HUES64 (cell line): ENCODE measurements around the gene NSUN7.

Experiments
- H3K27ac ChIP-seq: 2 replicates; pipeline ENCODE4 v1.7.0; 2013; ENCODE audit warnings: low read depth, low read length, inconsistent platforms
- H3K27me3 ChIP-seq: 2 replicates; pipeline ENCODE4 v1.6.1; 2013; ENCODE audit warnings: mild to moderate bottlenecking, low read length; ENCODE audit not compliant: insufficient read depth
- H3K36me3 ChIP-seq: 2 replicates; pipeline ENCODE4 v1.6.1; 2013; ENCODE audit warnings: mild to moderate bottlenecking, low read length; ENCODE audit not compliant: insufficient read depth
- H3K4me1 ChIP-seq: 2 replicates; pipeline ENCODE4 v1.6.1; 2013; ENCODE audit warnings: mild to moderate bottlenecking, low read length, moderate library complexity; ENCODE audit not compliant: insufficient read depth
- H3K4me3 ChIP-seq: 2 replicates; pipeline ENCODE4 v1.5.1; 2013; ENCODE audit warnings: mild to moderate bottlenecking, low read length, moderate library complexity
- H3K9ac ChIP-seq: 2 replicates; pipeline ENCODE4 v1.6.1; 2013; ENCODE audit warnings: mild to moderate bottlenecking, low read depth, low read length
- H3K9me3 ChIP-seq: 2 replicates; pipeline ENCODE4 v1.6.1; 2013; ENCODE audit warnings: low read depth, low read length; ENCODE audit not compliant: insufficient read depth
- WGBS: fragments of 150-250, 120-280 bp; methylation state at CpG from one replicate; pipeline ENCODE4 v1.1.7; 2013; ENCODE audit warnings: missing lambda C conversion rate; 5-methylcytosine and 5-hydroxymethylcytosine counted together

The NSUN7 gene

GRCh38 chr4:40848940-40849339, 99.2 kb downstream of the NSUN7 start:
- Histone ChIP-seq H3K9me3 (no peaks in the 10 kb centered on the region), H3K27ac (no peak overlapping the region), H3K4me1 (peaks cover 32% of the 10 kb centered on the region), H3K36me3 (peaks cover 12% of the 10 kb centered on the region), H3K9ac (no peak overlapping the region), H3K27me3 (no peaks in the 10 kb centered on the region), H3K4me3 (no peak overlapping the region)
- 85% methylated on average over 3 of the region's 3 CpGs for WGBS

- H3K4me3 ChIP-seq: no peak overlapping the region
- H3K9ac ChIP-seq: no peak overlapping the region
- no peaks in the 10 kb centered on the region for H3K27me3 ChIP-seq
- peaks cover 32% of the 10 kb centered on the region for H3K4me1 ChIP-seq
- H3K27ac ChIP-seq: no peak overlapping the region
- peaks cover 18% of the 10 kb centered on the region for H3K36me3 ChIP-seq
- WGBS: 95% methylated on average over 4 of the region's 4 CpGs
- H3K9me3 ChIP-seq: no peaks in the 10 kb centered on the region
Measured at GRCh38 chr4:40850496-40850895, 100.7 kb downstream of the NSUN7 start.

- no peaks in the 10 kb centered on the region for H3K9me3 ChIP-seq
- peak overlapping the region; percentile 62 for H3K27ac ChIP-seq
- H3K36me3 ChIP-seq: peaks cover 18% of the 10 kb centered on the region
- peak overlapping the region; percentile 84 for H3K4me3 ChIP-seq
- no peaks in the 10 kb centered on the region for H3K27me3 ChIP-seq
- peak overlapping the region; percentile 95 for H3K9ac ChIP-seq
- 4% methylated on average over 14 of the region's 16 CpGs for WGBS
- H3K4me1 ChIP-seq: peaks cover 6% of the 10 kb centered on the region; the same call in 1 of the 2 replicates
Measured at GRCh38 chr4:40856277-40856839, 106.6 kb downstream of the NSUN7 start.

GRCh38 chr4:40856840-40857362, 107.1 kb downstream of the NSUN7 start:
- Histone ChIP-seq H3K27me3 (no peaks in the 10 kb centered on the region), H3K4me1 (peaks cover 6% of the 10 kb centered on the region; the same call in 1 of the 2 replicates), H3K9me3 (no peaks in the 10 kb centered on the region), H3K36me3 (peaks cover 18% of the 10 kb centered on the region), H3K9ac (peak overlapping the region; percentile 95), H3K27ac (peak overlapping the region; percentile 62), H3K4me3 (peak overlapping the region; percentile 84)
- WGBS: under 1% methylated on average over 51 of the region's 51 CpGs

GRCh38 chr4:40857956-40858355, 108.2 kb downstream of the NSUN7 start:
- 93% methylated on average over 2 of the region's 2 CpGs for WGBS
- Histone ChIP-seq H3K27me3 (no peaks in the 10 kb centered on the region), H3K9ac (no peak overlapping the region), H3K4me1 (peaks cover 6% of the 10 kb centered on the region; the same call in 1 of the 2 replicates), H3K27ac (no peak overlapping the region), H3K36me3 (peaks cover 15% of the 10 kb centered on the region), H3K9me3 (no peaks in the 10 kb centered on the region), H3K4me3 (no peak overlapping the region)

GRCh38 chr4:40858962-40859361, 109.2 kb downstream of the NSUN7 start:
- Histone ChIP-seq H3K9me3 (no peaks in the 10 kb centered on the region), H3K36me3 (peaks cover 8% of the 10 kb centered on the region), H3K27ac (no peak overlapping the region), H3K9ac (no peak overlapping the region), H3K27me3 (no peaks in the 10 kb centered on the region), H3K4me3 (no peak overlapping the region), H3K4me1 (peaks cover 6% of the 10 kb centered on the region; the same call in 1 of the 2 replicates)
- WGBS: 91% methylated on average over 2 of the region's 2 CpGs
